Stimulated activated naive CD8-positive, alpha-beta T cell treated with anti-CD3 and anti-CD28 coated beads, Interleukin-15, amount 100 ng/mL, for 72 hours (primary cell): ENCODE measurements around the gene PTPRN2.

Source experiments
- ATAC-seq: fragments of 150-1000 bp; cut with Tn5 transposase; 2 replicates; pipeline ENCODE4 v1.10.0; 2021; ENCODE audit warnings: mild to moderate bottlenecking, moderate library complexity
- DNase-seq, 2 donors: peaks; one replicate each; pipeline ENCODE4 v3.0.0; 2021 to 2022
- H3K27ac Mint-ChIP-seq, 2 donors: one replicate each; pipeline ENCODE4 v1.8.0; 2022; ENCODE audit warnings: mild to moderate bottlenecking in 2 of 2, mixed read lengths in 2 of 2, moderate library complexity in 2 of 2
- H3K27me3 Mint-ChIP-seq: one replicate; pipeline ENCODE4 v1.8.0; 2022; ENCODE audit warnings: mixed read lengths
- H3K4me1 Mint-ChIP-seq: one replicate; pipeline ENCODE4 v1.8.0; 2022; ENCODE audit warnings: mild to moderate bottlenecking, mixed read lengths
- H3K4me3 Mint-ChIP-seq, 2 donors: one replicate each; pipeline ENCODE4 v1.8.0; 2022; ENCODE audit warnings: mild to moderate bottlenecking in 2 of 2, mixed read lengths in 2 of 2, moderate library complexity in 1 of 2
- H3K9me3 Mint-ChIP-seq, 2 donors: one replicate each; pipeline ENCODE4 v1.8.0; 2022; ENCODE audit warnings: mixed read lengths in 2 of 2

Gene PTPRN2

GRCh38 chr7:157871681-157872080 lies 715.9 kb downstream of the PTPRN2 start:
- Mint-ChIP-seq H3K9me3 (no peaks in the 10 kb centered on the region), H3K4me1 (peaks cover 38% of the 10 kb centered on the region), H3K27ac (peak overlapping the region in 1 of 2 donors; percentile 42), H3K4me3 (no peak overlapping the region), H3K27me3 (no peaks in the 10 kb centered on the region)
- peak; percentile 24 for ATAC-seq
- no peak for DNase-seq

GRCh38 chr7:157870644-157871290 lies 716.9 kb downstream of the PTPRN2 start:
- Mint-ChIP-seq H3K4me3 (no peak overlapping the region), H3K4me1 (peaks cover 38% of the 10 kb centered on the region), H3K27me3 (no peaks in the 10 kb centered on the region), H3K27ac (no peak overlapping the region), H3K9me3 (no peaks in the 10 kb centered on the region)
- no peak for ATAC-seq
- no peak for DNase-seq

GRCh38 chr7:157869793-157870192 lies 717.8 kb downstream of the PTPRN2 start:
- Mint-ChIP-seq H3K4me3 (no peak overlapping the region), H3K27ac (no peak overlapping the region), H3K9me3 (no peaks in the 10 kb centered on the region), H3K27me3 (no peaks in the 10 kb centered on the region), H3K4me1 (peaks cover 30% of the 10 kb centered on the region)
- ATAC-seq (no peak), DNase-seq (no peak)

DNA sequence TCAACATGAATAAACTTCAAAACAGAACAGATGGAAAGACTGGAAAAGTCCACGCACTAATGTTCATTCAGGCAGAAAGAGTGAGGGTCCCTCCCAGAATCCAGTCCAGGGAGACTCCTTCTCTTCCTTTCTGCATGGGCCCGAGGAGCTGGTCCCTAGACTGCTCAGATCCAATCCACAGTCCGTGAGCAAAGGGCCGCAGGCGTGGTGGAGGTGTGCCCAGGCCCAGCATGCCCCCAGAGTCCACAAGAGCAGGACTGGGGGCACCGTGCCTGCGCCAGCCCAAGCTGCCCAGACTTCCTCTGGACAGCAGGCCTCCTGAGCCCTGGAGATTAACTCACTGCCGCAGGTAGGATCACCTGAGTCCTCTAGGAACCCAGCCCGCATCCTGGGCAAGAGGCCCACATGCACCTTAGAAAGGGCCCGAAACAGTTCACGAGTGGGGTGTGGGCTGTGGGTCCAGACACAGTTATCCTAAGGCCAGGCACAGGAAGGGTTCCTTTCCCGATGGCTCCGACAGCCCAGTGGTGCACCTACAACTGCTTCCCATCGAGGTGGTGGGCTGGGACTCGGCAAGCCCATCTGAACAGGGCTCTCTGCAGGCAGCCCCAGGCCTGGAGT lies 719.8 kb downstream of the PTPRN2 start:
- DNase-seq (no peak), ATAC-seq (no peak)
- H3K27ac Mint-ChIP-seq = no peak overlapping the region
- peaks cover 22% of the 10 kb centered on the region for H3K4me1 Mint-ChIP-seq
- H3K9me3 Mint-ChIP-seq = no peaks in the 10 kb centered on the region
- H3K4me3 Mint-ChIP-seq = no peak overlapping the region
- no peaks in the 10 kb centered on the region for H3K27me3 Mint-ChIP-seq

GRCh38 chr7:157866336-157866924 lies 721.2 kb downstream of the PTPRN2 start:
- Mint-ChIP-seq H3K9me3 (no peaks in the 10 kb centered on the region), H3K27ac (no peak overlapping the region), H3K27me3 (no peaks in the 10 kb centered on the region), H3K4me1 (peaks cover 11% of the 10 kb centered on the region), H3K4me3 (no peak overlapping the region)
- DNase-seq (no peak), ATAC-seq (peak; percentile 53)

DNA sequence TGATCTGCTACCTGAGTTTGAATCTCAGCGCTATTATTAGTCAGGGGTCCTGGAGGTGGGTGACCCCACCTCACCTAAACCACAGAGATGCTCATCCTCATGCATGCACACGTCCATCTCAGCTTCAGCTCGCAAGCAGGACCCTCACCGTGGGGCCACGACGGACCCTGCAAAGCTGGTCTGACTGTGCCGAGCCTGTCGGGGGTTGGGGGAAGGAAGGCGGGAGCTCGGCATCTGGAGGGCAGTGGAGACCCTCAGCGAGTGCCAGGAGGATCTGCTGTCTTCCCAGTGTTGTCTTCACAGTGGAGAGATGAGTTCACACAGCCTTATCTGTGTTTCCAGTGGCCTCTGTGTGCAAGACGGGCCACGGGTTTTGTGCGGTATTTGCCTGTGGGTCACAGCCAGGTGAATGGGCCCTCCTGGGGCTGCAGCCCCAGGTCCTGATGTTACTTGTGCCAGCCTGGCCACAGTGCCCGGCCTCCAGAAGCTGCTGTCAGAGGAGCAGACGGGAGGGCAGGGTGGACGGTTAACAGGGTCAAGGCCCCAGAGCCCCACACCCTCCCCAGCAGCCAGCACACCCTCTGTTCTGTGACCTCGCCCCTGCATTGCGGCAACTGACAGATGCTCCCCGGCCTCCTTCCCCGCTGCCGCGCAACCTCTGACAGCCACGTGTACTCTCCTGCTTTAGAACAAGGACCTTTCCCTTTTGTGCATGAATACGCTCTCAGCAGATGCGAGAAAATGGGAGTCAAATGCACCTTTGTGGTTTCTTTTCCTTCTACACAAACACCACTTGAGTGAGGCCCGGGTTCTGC lies 722.1 kb downstream of the PTPRN2 start:
- no peaks in the 10 kb centered on the region for H3K27me3 Mint-ChIP-seq
- H3K4me3 Mint-ChIP-seq = no peak overlapping the region
- H3K9me3 Mint-ChIP-seq = no peaks in the 10 kb centered on the region
- H3K4me1 Mint-ChIP-seq = peaks cover 3% of the 10 kb centered on the region
- no peak for DNase-seq
- no peak for ATAC-seq
- no peak overlapping the region for H3K27ac Mint-ChIP-seq

- H3K27me3 Mint-ChIP-seq = no peaks in the 10 kb centered on the region
- peak; percentile 13 for ATAC-seq
- no peak for DNase-seq
- peaks cover 5% of the 10 kb centered on the region for H3K4me1 Mint-ChIP-seq
- H3K27ac Mint-ChIP-seq = no peak overlapping the region
- no peak overlapping the region for H3K4me3 Mint-ChIP-seq
- peaks cover 0 to 3% of the 10 kb centered on the region in 2 donors for H3K9me3 Mint-ChIP-seq
Observed at GRCh38 chr7:157864911-157865310, 722.7 kb downstream of the PTPRN2 start.

- H3K27me3 Mint-ChIP-seq = no peaks in the 10 kb centered on the region
- peaks cover 0 to 7% of the 10 kb centered on the region in 2 donors for H3K9me3 Mint-ChIP-seq
- ATAC-seq = no peak
- H3K27ac Mint-ChIP-seq = no peak overlapping the region
- H3K4me1 Mint-ChIP-seq = peaks cover 7% of the 10 kb centered on the region
- no peak for DNase-seq
- H3K4me3 Mint-ChIP-seq = no peak overlapping the region
Observed at GRCh38 chr7:157863906-157864810, 723.5 kb downstream of the PTPRN2 start.

DNA sequence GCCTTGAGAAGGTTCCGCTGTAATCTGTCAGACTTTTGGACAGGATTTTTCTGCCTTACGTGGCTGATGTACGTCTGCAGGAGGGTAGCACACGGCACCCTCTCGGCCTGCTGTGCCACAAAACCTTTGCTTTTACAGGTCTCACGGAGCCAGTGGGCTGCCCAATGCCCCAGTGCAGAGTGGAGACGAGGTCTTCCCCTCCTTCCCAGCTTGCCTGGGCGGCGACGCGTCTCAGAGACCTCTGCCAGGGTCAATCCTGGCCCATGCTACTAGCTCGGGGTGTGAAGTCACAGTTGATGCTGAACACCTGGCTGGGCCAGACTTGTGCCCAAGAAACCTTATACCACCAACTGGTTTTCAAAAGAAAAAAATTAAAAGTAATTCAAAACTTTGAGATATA lies 724.4 kb downstream of the PTPRN2 start:
- Mint-ChIP-seq H3K27me3 (no peaks in the 10 kb centered on the region), H3K27ac (no peak overlapping the region), H3K9me3 (peaks cover 0 to 7% of the 10 kb centered on the region in 2 donors), H3K4me1 (peaks cover 7% of the 10 kb centered on the region), H3K4me3 (no peak overlapping the region)
- no peak for DNase-seq
- no peak for ATAC-seq

- H3K4me3 Mint-ChIP-seq = no peak overlapping the region
Observed at GRCh38 chr7:157862731-157863130, 724.9 kb downstream of the PTPRN2 start.

DNA sequence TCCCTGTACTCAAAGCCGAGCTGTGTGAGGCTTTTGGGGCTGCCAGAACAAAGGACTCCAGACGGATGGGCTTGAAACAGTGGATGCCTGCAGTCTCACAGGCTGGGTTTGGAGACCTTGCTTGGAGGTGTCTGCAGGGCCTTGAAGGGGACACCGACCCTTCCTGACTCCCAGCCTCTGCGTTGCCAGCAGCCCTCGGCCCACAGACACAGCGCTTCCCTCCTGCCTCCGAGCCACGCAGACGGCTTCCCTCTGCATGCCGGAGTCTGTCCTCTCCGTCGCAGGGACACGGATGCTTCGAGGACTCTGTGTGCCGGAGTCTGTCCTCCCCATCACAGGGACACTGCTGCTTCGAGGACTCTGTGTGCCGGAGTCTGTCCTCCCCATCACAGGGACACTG lies 726.1 kb downstream of the PTPRN2 start:
- no peak for ATAC-seq
- H3K27ac Mint-ChIP-seq = no peak overlapping the region
- H3K4me3 Mint-ChIP-seq = no peak overlapping the region
- H3K9me3 Mint-ChIP-seq = peaks cover 0 to 7% of the 10 kb centered on the region in 2 donors
- H3K4me1 Mint-ChIP-seq = peaks cover 13% of the 10 kb centered on the region
- H3K27me3 Mint-ChIP-seq = no peaks in the 10 kb centered on the region
- no peak for DNase-seq

More at GRCh38 chr7:157862731-157863130, 724.9 kb downstream of the PTPRN2 start:
- ATAC-seq = no peak
- Mint-ChIP-seq H3K4me1 (peaks cover 7% of the 10 kb centered on the region), H3K9me3 (peaks cover 0 to 7% of the 10 kb centered on the region in 2 donors), H3K27ac (no peak overlapping the region), H3K27me3 (no peaks in the 10 kb centered on the region)
- DNase-seq = no peak

DNA sequence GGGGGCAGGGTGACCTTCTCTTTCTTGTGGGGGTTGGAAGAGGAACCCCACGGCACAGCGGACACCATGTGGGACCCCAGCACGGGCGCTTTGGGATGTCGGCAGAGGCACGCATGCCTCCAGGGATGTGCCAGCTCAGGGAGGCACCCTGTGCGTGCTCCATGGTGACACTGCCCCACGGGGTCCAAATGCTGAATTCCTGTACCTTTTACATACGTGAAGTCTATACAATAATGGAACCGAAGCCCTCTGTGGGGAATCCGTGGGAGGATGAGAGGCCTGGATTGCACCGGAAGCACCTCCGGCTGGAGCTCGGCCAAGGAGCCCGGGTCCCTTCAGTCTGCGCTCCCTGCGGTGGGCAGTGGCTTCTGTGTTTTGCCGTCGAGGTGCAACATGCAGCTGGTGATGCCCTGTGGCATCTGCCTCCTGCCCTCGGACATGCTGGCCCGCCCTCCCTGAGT lies 726.6 kb downstream of the PTPRN2 start:
- ATAC-seq = no peak
- Mint-ChIP-seq H3K4me3 (no peak overlapping the region), H3K27ac (no peak overlapping the region)

DNA sequence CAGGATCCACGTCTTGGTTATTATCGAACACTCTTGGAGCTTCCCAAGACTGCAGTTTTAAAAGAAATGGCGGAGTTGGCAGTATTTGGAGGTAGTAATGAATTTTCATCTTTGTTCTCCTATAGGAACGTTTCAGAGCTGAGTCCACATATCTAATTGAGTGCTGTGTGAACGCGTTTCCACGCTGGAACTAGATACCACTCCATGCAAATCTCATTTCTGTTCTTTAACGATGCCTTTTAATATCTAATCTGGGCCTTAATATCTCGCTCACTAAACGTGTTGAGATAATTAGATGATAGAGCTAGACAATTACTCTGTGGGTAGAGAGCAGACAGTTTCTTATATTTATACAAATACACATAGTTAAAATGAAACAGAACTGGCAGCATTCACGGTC lies 727.2 kb downstream of the PTPRN2 start:
- H3K27me3 Mint-ChIP-seq = no peaks in the 10 kb centered on the region

More for the DNA sequence above, 726.6 kb downstream of the PTPRN2 start:
- DNase-seq = no peak
- peaks cover 13% of the 10 kb centered on the region for H3K4me1 Mint-ChIP-seq
- H3K9me3 Mint-ChIP-seq = peaks cover 0 to 7% of the 10 kb centered on the region in 2 donors
- no peaks in the 10 kb centered on the region for H3K27me3 Mint-ChIP-seq

GRCh38 chr7:157859915-157860314 lies 727.7 kb downstream of the PTPRN2 start:
- Mint-ChIP-seq H3K4me1 (peaks cover 13% of the 10 kb centered on the region), H3K27ac (peak overlapping the region in 1 of 2 donors; percentile 92), H3K27me3 (no peaks in the 10 kb centered on the region), H3K4me3 (no peak overlapping the region), H3K9me3 (peaks cover 0 to 7% of the 10 kb centered on the region in 2 donors)
- no peak for DNase-seq
- no peak for ATAC-seq

More for the DNA sequence above, 727.2 kb downstream of the PTPRN2 start:
- no peak overlapping the region for H3K27ac Mint-ChIP-seq
- peaks cover 13% of the 10 kb centered on the region for H3K4me1 Mint-ChIP-seq
- no peak for ATAC-seq
- H3K9me3 Mint-ChIP-seq = peaks cover 0 to 7% of the 10 kb centered on the region in 2 donors
- no peak overlapping the region for H3K4me3 Mint-ChIP-seq
- DNase-seq = no peak
